Central memory CD8-positive, alpha-beta T cell (primary cell): Measurements from ENCODE around the gene FSIP1.

Experiments
- ATAC-seq: fragments of 150-1000 bp; cut with Tn5 transposase; replicated peaks from 2 replicates; pipeline ENCODE4 v1.10.0; 2022; ENCODE audit warnings: mild to moderate bottlenecking, moderate FRiP score, moderate number of reproducible peaks; ENCODE audit not compliant: poor library complexity, severe bottlenecking; ENCODE audit errors: extremely low read depth
- DNase-seq, 2 donors: peaks; one replicate each; pipeline ENCODE4 v3.0.0; 2021; ENCODE audit warnings: low spot score in 2 of 2
- H3K27ac Mint-ChIP-seq: one replicate; pipeline ENCODE4 v1.8.0; 2022; ENCODE audit warnings: low read depth, mild to moderate bottlenecking, moderate library complexity, mixed read lengths
- H3K27me3 Mint-ChIP-seq: one replicate; pipeline ENCODE4 v1.8.0; 2022; ENCODE audit warnings: mixed read lengths
- H3K36me3 Mint-ChIP-seq: one replicate; pipeline ENCODE4 v1.8.0; 2022; ENCODE audit warnings: mild to moderate bottlenecking, moderate library complexity, mixed read lengths; ENCODE audit not compliant: insufficient read depth
- H3K4me1 Mint-ChIP-seq: one replicate; pipeline ENCODE4 v1.8.0; 2022; ENCODE audit warnings: mixed read lengths
- H3K4me3 Mint-ChIP-seq: one replicate; pipeline ENCODE4 v1.8.0; 2022; ENCODE audit warnings: mild to moderate bottlenecking, moderate library complexity, mixed read lengths
- H3K9me3 Mint-ChIP-seq: one replicate; pipeline ENCODE4 v1.8.0; 2022; ENCODE audit warnings: mixed read lengths

Gene FSIP1

GRCh38 chr15:39788800-39789565 lies 6.3 kb upstream of the FSIP1 start:
- ATAC-seq (no peak), DNase-seq (no peak)
- peaks cover 2% of the 10 kb centered on the region for H3K36me3 Mint-ChIP-seq
- H3K27me3 Mint-ChIP-seq = peaks cover 3% of the 10 kb centered on the region
- H3K4me1 Mint-ChIP-seq = peaks cover 18% of the 10 kb centered on the region
- no peak overlapping the region for H3K27ac Mint-ChIP-seq
- no peak overlapping the region for H3K4me3 Mint-ChIP-seq
- H3K9me3 Mint-ChIP-seq = no peaks in the 10 kb centered on the region

GRCh38 chr15:39788108-39788507 lies 5.5 kb upstream of the FSIP1 start:
- no peak overlapping the region for H3K4me3 Mint-ChIP-seq
- ATAC-seq (no peak), DNase-seq (no peak)
- no peaks in the 10 kb centered on the region for H3K9me3 Mint-ChIP-seq
- H3K36me3 Mint-ChIP-seq = peaks cover 4% of the 10 kb centered on the region
- H3K4me1 Mint-ChIP-seq = peaks cover 27% of the 10 kb centered on the region
- peak overlapping the region; percentile 22 for H3K27ac Mint-ChIP-seq
- no peaks in the 10 kb centered on the region for H3K27me3 Mint-ChIP-seq

- H3K9me3 Mint-ChIP-seq = no peaks in the 10 kb centered on the region
- DNase-seq (no peak), ATAC-seq (no peak)
- H3K4me3 Mint-ChIP-seq = no peak overlapping the region
- H3K27me3 Mint-ChIP-seq = no peaks in the 10 kb centered on the region
- no peak overlapping the region for H3K27ac Mint-ChIP-seq
- peaks cover 10% of the 10 kb centered on the region for H3K36me3 Mint-ChIP-seq
- peaks cover 28% of the 10 kb centered on the region for H3K4me1 Mint-ChIP-seq
Observed at GRCh38 chr15:39787479-39787878, 4.8 kb upstream of the FSIP1 start.

- no peak overlapping the region for H3K27ac Mint-ChIP-seq
- H3K27me3 Mint-ChIP-seq = no peaks in the 10 kb centered on the region
- ATAC-seq (no peak), DNase-seq (no peak)
- H3K9me3 Mint-ChIP-seq = no peaks in the 10 kb centered on the region
- no peak overlapping the region for H3K4me3 Mint-ChIP-seq
- peaks cover 15% of the 10 kb centered on the region for H3K36me3 Mint-ChIP-seq
- H3K4me1 Mint-ChIP-seq = peaks cover 37% of the 10 kb centered on the region
Observed at GRCh38 chr15:39786447-39787056, 3.9 kb upstream of the FSIP1 start.

- H3K27me3 Mint-ChIP-seq = no peaks in the 10 kb centered on the region
- H3K4me3 Mint-ChIP-seq = no peak overlapping the region
- H3K27ac Mint-ChIP-seq = no peak overlapping the region
- peaks cover 39% of the 10 kb centered on the region for H3K4me1 Mint-ChIP-seq
- H3K36me3 Mint-ChIP-seq = peaks cover 15% of the 10 kb centered on the region
- no peak for ATAC-seq
- H3K9me3 Mint-ChIP-seq = no peaks in the 10 kb centered on the region
- no peak for DNase-seq
Observed at GRCh38 chr15:39785841-39786240, 3.2 kb upstream of the FSIP1 start.

GRCh38 chr15:39785139-39785538 lies 2.5 kb upstream of the FSIP1 start:
- H3K4me1 Mint-ChIP-seq = peaks cover 39% of the 10 kb centered on the region
- H3K36me3 Mint-ChIP-seq = peaks cover 15% of the 10 kb centered on the region
- no peak for ATAC-seq
- H3K27me3 Mint-ChIP-seq = no peaks in the 10 kb centered on the region
- no peak overlapping the region for H3K27ac Mint-ChIP-seq
- H3K9me3 Mint-ChIP-seq = no peaks in the 10 kb centered on the region
- H3K4me3 Mint-ChIP-seq = peak overlapping the region; percentile 58
- no peak for DNase-seq

- Mint-ChIP-seq H3K27me3 (no peaks in the 10 kb centered on the region), H3K27ac (no peak overlapping the region), H3K4me1 (peaks cover 39% of the 10 kb centered on the region), H3K9me3 (no peaks in the 10 kb centered on the region), H3K36me3 (peaks cover 15% of the 10 kb centered on the region), H3K4me3 (peak overlapping the region; percentile 58)
- no peak for DNase-seq
- ATAC-seq = no peak
Observed at GRCh38 chr15:39784638-39785037, 2.0 kb upstream of the FSIP1 start.

GRCh38 chr15:39784125-39784524 lies 1.5 kb upstream of the FSIP1 start:
- peak overlapping the region; percentile 46 for H3K27ac Mint-ChIP-seq
- DNase-seq (no peak), ATAC-seq (no peak)
- no peaks in the 10 kb centered on the region for H3K9me3 Mint-ChIP-seq
- H3K4me1 Mint-ChIP-seq = peaks cover 39% of the 10 kb centered on the region
- peak overlapping the region; percentile 70 for H3K4me3 Mint-ChIP-seq
- peaks cover 15% of the 10 kb centered on the region for H3K36me3 Mint-ChIP-seq
- H3K27me3 Mint-ChIP-seq = no peaks in the 10 kb centered on the region

GRCh38 chr15:39783244-39783820 lies 691 bp upstream of the FSIP1 start:
- no peak for DNase-seq
- peak overlapping the region; percentile 46 for H3K27ac Mint-ChIP-seq
- peak overlapping the region; percentile 70 for H3K4me3 Mint-ChIP-seq

GRCh38 chr15:39781967-39782302 lies 706 bp downstream of the FSIP1 start:
- Mint-ChIP-seq H3K4me1 (peaks cover 44% of the 10 kb centered on the region), H3K27me3 (peaks cover 8% of the 10 kb centered on the region), H3K4me3 (peak overlapping the region; percentile 70), H3K9me3 (no peaks in the 10 kb centered on the region), H3K36me3 (peaks cover 15% of the 10 kb centered on the region), H3K27ac (peak overlapping the region; percentile 46)
- ATAC-seq (no peak), DNase-seq (no peak)

More at GRCh38 chr15:39783244-39783820, 691 bp upstream of the FSIP1 start:
- Mint-ChIP-seq H3K27me3 (no peaks in the 10 kb centered on the region), H3K36me3 (peaks cover 15% of the 10 kb centered on the region), H3K4me1 (peaks cover 39% of the 10 kb centered on the region), H3K9me3 (no peaks in the 10 kb centered on the region)
- ATAC-seq = no peak

GRCh38 chr15:39781147-39781966 lies 1.3 kb downstream of the FSIP1 start:
- no peak for ATAC-seq
- Mint-ChIP-seq H3K27ac (peak overlapping the region; percentile 46), H3K27me3 (peaks cover 10% of the 10 kb centered on the region), H3K36me3 (peaks cover 15% of the 10 kb centered on the region), H3K9me3 (no peaks in the 10 kb centered on the region), H3K4me3 (peak overlapping the region; percentile 70), H3K4me1 (peaks cover 42% of the 10 kb centered on the region)
- no peak for DNase-seq

- Mint-ChIP-seq H3K27ac (no peak overlapping the region), H3K4me3 (no peak overlapping the region), H3K36me3 (peaks cover 10% of the 10 kb centered on the region), H3K9me3 (no peaks in the 10 kb centered on the region), H3K4me1 (peaks cover 17% of the 10 kb centered on the region), H3K27me3 (peaks cover 20% of the 10 kb centered on the region)
- DNase-seq (no peak), ATAC-seq (no peak)
Observed at GRCh38 chr15:39778021-39778420, 4.6 kb downstream of the FSIP1 start.
